NCI-H146 treated with DMSO at 0.1 percent for 48 hours (cell line): ENCODE measurements around the gene WDR81.

Experiments
- DNase-seq: peaks from one replicate; lab custom pipeline; 2025; ENCODE audit not compliant: unreplicated experiment; lab: John Stamatoyannopoulos, UW

WDR81 gene

DNA sequence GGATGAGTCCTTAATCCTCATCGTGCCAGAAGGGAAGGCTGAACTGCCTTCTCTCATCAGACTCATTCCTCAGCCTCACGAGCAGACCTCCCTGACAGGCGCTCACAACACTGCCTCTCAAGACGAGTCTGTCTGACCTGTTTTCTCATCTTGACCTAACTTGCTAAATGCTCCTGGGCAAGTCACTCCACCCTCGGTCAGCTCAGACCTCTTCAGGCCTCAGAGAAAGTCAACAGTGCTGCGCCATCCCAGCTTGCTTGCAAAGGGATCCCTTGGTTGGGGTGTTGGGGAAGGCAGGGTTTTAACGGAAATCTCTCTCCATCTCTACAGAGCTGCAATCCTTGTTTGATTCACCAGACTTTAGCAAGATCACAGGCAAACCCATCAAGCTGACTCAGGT lies 52.4 kb downstream of the WDR81 start:
- no peak for DNase-seq

DNA sequence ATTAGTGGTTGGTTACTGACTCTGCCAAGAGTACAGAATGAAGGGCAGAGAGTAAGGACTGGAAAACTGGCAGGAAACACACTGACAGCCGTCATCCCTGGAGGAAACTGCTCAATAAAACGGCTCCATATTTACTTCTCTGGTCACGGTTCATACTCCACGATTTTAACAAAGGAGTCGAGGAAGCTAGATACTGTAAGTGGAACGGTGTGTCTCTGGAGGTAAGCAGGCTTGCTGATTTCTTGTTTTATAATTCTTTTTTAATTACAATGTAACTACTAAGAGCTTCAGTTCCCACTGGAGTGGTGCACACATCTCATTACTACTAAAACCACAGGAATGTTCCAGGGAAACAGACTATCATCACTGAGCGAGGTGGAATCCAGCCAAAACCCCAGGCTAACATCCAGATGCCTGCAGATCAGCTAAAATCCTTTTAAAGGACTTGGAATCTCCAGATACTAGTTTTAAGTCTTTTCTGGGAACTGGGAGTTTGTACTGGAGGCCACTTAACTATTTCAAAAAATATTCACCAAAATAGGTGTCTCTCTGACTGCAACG lies 55.1 kb downstream of the WDR81 start:
- DNase-seq: no peak

- no peak for DNase-seq
Observed at GRCh38 chr17:1782171-1782567, 57.7 kb downstream of the WDR81 start.

- no peak for DNase-seq
Observed at GRCh38 chr17:1783271-1783670, 58.8 kb downstream of the WDR81 start.

- no peak for DNase-seq
Observed at GRCh38 chr17:1783834-1784611, 59.5 kb downstream of the WDR81 start.

- no peak for DNase-seq
Observed at GRCh38 chr17:1785930-1786329, 61.4 kb downstream of the WDR81 start.

- DNase-seq: no peak
Observed at GRCh38 chr17:1786708-1787107, 62.2 kb downstream of the WDR81 start.

DNA sequence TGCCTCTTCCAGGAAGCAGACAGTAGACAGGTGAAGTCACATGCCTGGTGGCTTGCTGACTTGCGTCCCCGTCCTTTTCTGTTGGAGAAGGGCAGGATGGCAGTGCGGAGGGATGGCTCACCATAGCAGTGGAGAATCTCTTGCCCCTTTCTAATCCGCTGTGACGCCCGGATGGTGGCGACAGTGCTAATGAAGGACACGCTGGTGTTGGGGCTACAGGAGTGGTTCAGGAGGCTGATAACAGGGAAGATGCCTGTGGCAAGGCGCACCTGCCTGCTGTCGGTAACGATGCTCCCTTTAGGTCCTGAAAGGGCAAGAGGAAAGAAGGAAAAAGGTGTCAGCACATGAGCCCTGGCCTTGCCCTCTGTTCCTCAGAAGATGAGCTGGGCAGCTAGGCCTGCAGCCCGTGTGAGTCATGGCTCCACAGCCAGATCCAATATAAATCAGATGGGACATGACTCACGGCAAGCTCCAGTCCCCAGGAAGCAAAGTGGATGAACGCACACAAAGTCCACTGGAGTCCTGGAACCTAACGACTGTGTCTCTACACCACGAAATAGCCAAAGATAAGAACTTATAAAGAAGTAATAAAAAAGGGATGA lies 62.9 kb downstream of the WDR81 start:
- DNase-seq: no peak
